ENCODE data around the gene ACSBG1. TPM values are rescaled to one million over a fixed set of nuclear protein-coding genes. Genes with fewer than 3 reads are reported as not detected.

The ACSBG1 gene
- total RNA-seq, 1 experiment from 2014 or later = 1.2 TPM

- no peak overlapping the region for H3K4me2 ChIP-seq
- no TSS peak for BruUV-seq (replicated peaks)
- no peaks in the 10 kb centered on the region for H3K9me2 ChIP-seq (ENCODE audit: insufficient read depth)
- 0 out of 2 replicates have a peak, but pooled peaks cover 2% of the 10 kb centered on the region for H3K4me1 ChIP-seq (replicated peaks; ENCODE audit: insufficient read depth)
- ChIA-PET POLR2A (ENCODE audit: unreplicated experiment) (no interaction called here), CTCF (no interaction called here)
- no peaks in the 10 kb centered on the region for H3K79me2 ChIP-seq (ENCODE audit: low read depth)
- no peaks in the 10 kb centered on the region; the same call in 1 of the 2 replicates for H3K27me3 ChIP-seq (ENCODE audit: insufficient read depth, low read depth)
- no peaks in the 10 kb centered on the region; the same call in 1 of the 2 replicates for H3F3A ChIP-seq (ENCODE audit: insufficient read depth, low read depth)
- no peak overlapping the region for H2AFZ ChIP-seq
- no peak for DNase-seq
- no peak overlapping the region for H3K4me3 ChIP-seq
- TF ChIP-seq CTCF (conservative IDR thresholded peaks at IDR 0.05) (no peak), EZH2 (IDR thresholded peaks at IDR 0.05; ENCODE audit: low read depth) (no peak)
- intact Hi-C loops (cut with micrococcal nuclease; ENCODE audit: unreplicated experiment) = no loop called here
- no peaks in the 10 kb centered on the region for H3K9me3 ChIP-seq (ENCODE audit: insufficient read depth, low read depth)
- H4K20me1 ChIP-seq (ENCODE audit: insufficient read depth) = no peaks in the 10 kb centered on the region
- H3K36me3 ChIP-seq (ENCODE audit: low read depth) = no peaks in the 10 kb centered on the region
- H3K27ac ChIP-seq = no peak overlapping the region
Measured at GRCh38 chr15:78233496-78233895, 869 bp downstream of the ACSBG1 start.

GRCh38 chr15:78232951-78233350 is 1.4 kb downstream of the ACSBG1 start:
- intact Hi-C loops (cut with micrococcal nuclease; ENCODE audit: unreplicated experiment) = no loop called here
- no TSS peak for BruUV-seq (replicated peaks)

GRCh38 chr15:78229431-78230406 is 4.6 kb downstream of the ACSBG1 start:
- Histone ChIP-seq H3K27ac (no peak overlapping the region), H2AFZ (no peak overlapping the region), H3K9me2 (ENCODE audit: insufficient read depth) (no peaks in the 10 kb centered on the region), H3K4me1 (replicated peaks; ENCODE audit: insufficient read depth) (no peaks in the 10 kb centered on the region), H3K4me3 (no peak overlapping the region), H3F3A (ENCODE audit: insufficient read depth, low read depth) (no peaks in the 10 kb centered on the region; the same call in 1 of the 2 replicates), H3K9me3 (ENCODE audit: insufficient read depth, low read depth) (peaks cover 5% of the 10 kb centered on the region; the same call in 1 of the 2 replicates), H3K36me3 (ENCODE audit: low read depth) (no peaks in the 10 kb centered on the region), H3K79me2 (ENCODE audit: low read depth) (no peaks in the 10 kb centered on the region), H4K20me1 (ENCODE audit: insufficient read depth) (no peaks in the 10 kb centered on the region), H3K4me2 (no peak overlapping the region), H3K27me3 (ENCODE audit: insufficient read depth, low read depth) (no peaks in the 10 kb centered on the region; the same call in 1 of the 2 replicates)
- intact Hi-C loops (cut with micrococcal nuclease; ENCODE audit: unreplicated experiment) = no loop called here
- no peak for TF ChIP-seq CTCF (conservative IDR thresholded peaks at IDR 0.05)
- ChIA-PET CTCF (no interaction called here), POLR2A (ENCODE audit: unreplicated experiment) (no interaction called here)
- peak in 1 of 2 experiments; percentile 24 for DNase-seq
- no TSS peak for BruUV-seq (replicated peaks)

More at GRCh38 chr15:78232951-78233350, 1.4 kb downstream of the ACSBG1 start:
- Histone ChIP-seq H3K79me2 (ENCODE audit: low read depth) (no peaks in the 10 kb centered on the region), H3K4me3 (no peak overlapping the region), H3K36me3 (ENCODE audit: low read depth) (no peaks in the 10 kb centered on the region), H3K27ac (no peak overlapping the region), H3K4me2 (no peak overlapping the region), H3K9me2 (ENCODE audit: insufficient read depth) (no peaks in the 10 kb centered on the region), H4K20me1 (ENCODE audit: insufficient read depth) (no peaks in the 10 kb centered on the region), H3K9me3 (ENCODE audit: insufficient read depth, low read depth) (no peaks in the 10 kb centered on the region), H3K27me3 (ENCODE audit: insufficient read depth, low read depth) (no peaks in the 10 kb centered on the region; the same call in 1 of the 2 replicates), H2AFZ (no peak overlapping the region), H3K4me1 (replicated peaks; ENCODE audit: insufficient read depth) (no peaks in the 10 kb centered on the region), H3F3A (ENCODE audit: insufficient read depth, low read depth) (no peaks in the 10 kb centered on the region; the same call in 1 of the 2 replicates)
- TF ChIP-seq EZH2 (IDR thresholded peaks at IDR 0.05; ENCODE audit: low read depth) = no peak
- TF ChIP-seq CTCF (conservative IDR thresholded peaks at IDR 0.05) = no peak
- POLR2A ChIA-PET (ENCODE audit: unreplicated experiment) = no interaction called here
- CTCF ChIA-PET = no interaction called here
- DNase-seq = no peak

All from PC-9 (cell line).